GM18505 (cell line): Measurements from ENCODE around the gene WBP1.
"Not testable (repeated sequence)": the region's sequence is repeated elsewhere in the genome, so short reads cannot be mapped to it uniquely, and the experiment has no call there.

Experiments used
- ATAC-seq: cut with Tn5 transposase; IDR thresholded peaks from one replicate; pipeline ENCODE4 v1.9.1; 2021; ENCODE audit not compliant: unreplicated experiment
- POLR2A ChIP-seq: IDR thresholded peaks from 4 replicates; pipeline ENCODE4 v1.6.1; 2011; ENCODE audit warnings: borderline replicate concordance; ENCODE audit not compliant: insufficient read depth, insufficient read length; ENCODE audit errors: extremely low read depth

The WBP1 gene

GRCh38 chr2:74472086-74472944 is 14.1 kb downstream of the WBP1 start, which contains the start of gene MRPL53:
Gene MRPL53, minus strand, starts transcription at chr2:74472680. Its CDS starts 20 bp downstream, at chr2:74472660.
- peak; percentile 84 for ATAC-seq
- peak; percentile 94 for TF ChIP-seq POLR2A

DNA sequence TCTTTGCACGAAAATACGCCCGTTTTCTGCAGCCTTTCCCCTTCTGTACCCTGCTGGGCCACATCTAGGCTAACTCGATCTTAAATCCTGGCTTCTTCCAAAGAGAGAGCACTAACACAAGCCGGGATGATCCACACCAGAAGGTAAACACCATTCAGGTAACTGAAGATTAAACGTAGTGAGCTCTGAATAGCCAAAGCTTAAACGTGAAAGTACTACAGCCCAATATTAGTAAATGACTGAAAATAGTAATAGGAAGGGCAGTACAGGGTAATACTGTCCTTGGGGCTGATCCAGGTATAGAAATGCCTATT is 14.7 kb downstream of the WBP1 start:
- TF ChIP-seq POLR2A, result no peak
- no peak for ATAC-seq

GRCh38 chr2:74474481-74474880 is 16.2 kb downstream of the WBP1 start:
- no peak for TF ChIP-seq POLR2A
- no peak for ATAC-seq

DNA sequence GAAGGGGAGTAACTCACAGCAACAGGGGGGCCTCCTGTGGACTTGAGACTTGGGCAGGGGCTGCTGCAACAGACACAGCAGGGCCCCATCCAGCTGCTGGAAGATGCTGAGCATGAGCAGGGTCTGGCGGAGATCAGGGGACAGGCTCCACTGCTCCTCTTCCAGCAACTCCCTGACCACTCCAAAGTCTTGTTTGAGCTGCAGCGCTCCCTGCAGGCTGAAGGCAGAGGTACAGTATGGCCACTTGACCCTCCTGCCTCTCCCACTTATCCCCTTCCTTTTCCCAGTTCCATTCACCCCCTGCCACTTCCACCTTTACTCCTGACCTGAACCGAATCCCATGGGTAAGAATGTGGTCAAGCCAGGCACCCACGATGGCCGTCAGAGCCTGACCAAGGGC is 16.7 kb downstream of the WBP1 start:
- no peak for TF ChIP-seq POLR2A

GRCh38 chr2:74481431-74481830 is 23.2 kb downstream of the WBP1 start:
- TF ChIP-seq POLR2A, result no peak
- no peak for ATAC-seq

More for the DNA sequence above, 16.7 kb downstream of the WBP1 start:
- no peak for ATAC-seq

DNA sequence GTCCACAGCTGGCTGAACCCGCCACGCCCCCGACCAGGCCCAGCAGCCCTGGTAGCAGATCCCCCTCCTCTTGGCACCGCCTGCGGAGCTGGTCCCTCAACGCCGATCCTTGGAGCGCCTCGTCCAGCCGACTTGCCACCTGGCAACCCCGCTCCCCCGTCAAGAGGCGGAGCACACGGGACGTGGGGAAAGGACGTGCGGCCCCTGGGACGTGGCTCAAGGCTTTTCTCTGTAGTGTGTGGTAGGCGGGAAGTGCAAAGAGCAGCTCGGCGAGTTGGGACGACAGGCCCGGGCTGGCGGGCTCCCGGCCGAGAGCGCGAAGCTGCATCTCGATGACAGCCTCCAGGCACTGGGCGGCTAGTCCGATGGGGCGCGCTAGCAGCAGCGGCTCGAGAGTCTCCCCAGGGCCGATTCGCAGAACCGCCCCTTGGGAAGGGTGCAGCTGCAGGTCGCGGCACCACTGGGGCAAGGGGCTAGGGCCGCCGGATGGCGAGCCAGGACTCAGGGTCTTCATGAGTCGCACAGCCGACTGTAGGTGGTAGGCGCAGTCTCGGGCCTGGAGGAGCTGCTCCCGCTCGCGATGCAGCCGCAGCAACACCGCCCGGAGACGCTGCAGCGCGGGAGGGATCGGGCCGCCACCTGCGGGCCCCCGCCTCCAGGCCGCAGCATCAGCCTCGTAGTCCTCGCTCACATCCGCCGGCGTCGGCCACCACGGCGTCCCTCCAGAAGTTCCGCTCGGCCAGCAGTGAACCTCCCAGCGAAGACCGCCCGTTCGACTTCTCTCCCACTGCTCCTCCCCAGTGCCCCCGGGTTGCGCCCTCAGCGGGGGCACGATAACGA is 23.9 kb downstream of the WBP1 start:
- TF ChIP-seq POLR2A, result no peak
- ATAC-seq, result peak; percentile 36

- TF ChIP-seq POLR2A, result peak; percentile 76
- peak; percentile 83 for ATAC-seq
These were observed 24.8 kb downstream of the WBP1 start, which contains the start of the genes CCDC142 and TTC31 for GRCh38 chr2:74482801-74483674. Gene CCDC142, minus strand, starts transcription at chr2:74482998. Its CDS starts 161 bp downstream, at chr2:74482837. Gene TTC31, plus strand, starts transcription at chr2:74483081. Its CDS starts 15 bp downstream, at chr2:74483096.

DNA sequence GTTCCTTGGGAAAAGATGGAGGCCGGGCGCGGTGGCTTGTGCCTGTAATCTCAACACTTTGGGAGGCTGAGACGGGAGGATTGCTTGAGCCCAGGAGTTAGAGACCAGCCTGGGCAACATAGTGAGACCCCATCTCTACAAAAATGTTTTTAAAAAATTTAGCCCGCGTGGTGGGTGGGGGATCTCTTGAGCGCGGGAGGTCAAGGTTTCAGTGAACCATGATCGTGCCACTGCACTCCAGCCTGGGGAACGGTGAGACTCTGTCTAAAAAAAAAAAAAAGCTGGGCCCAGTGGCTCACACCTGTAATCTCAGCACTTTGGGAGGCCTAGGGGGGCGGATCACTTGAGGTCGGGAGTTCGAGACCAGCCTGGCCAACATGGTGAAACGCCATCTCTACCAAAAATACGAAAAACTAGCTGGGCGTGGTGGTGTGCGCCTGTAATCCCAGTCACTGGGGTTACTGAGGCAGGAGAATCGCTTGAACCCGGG is 25.5 kb downstream of the WBP1 start:
- ATAC-seq, result not testable (repeated sequence)

GRCh38 chr2:74486141-74486540 is 27.9 kb downstream of the WBP1 start:
- ATAC-seq, result no peak
- TF ChIP-seq POLR2A, result no peak

GRCh38 chr2:74488643-74489481 is 30.6 kb downstream of the WBP1 start:
- ATAC-seq, result no peak
- no peak for TF ChIP-seq POLR2A

GRCh38 chr2:74489906-74490305 is 31.7 kb downstream of the WBP1 start:
- no peak for ATAC-seq

More at GRCh38 chr2:74489906-74490305, 31.7 kb downstream of the WBP1 start:
- TF ChIP-seq POLR2A, result no peak
